MM.1S (cell line): ENCODE data around the gene INPP4B.

ENCODE experiments used
- DNase-seq: peaks from one replicate; pipeline ENCODE4 v3.0.0-alpha.2; 2015
- H2AFZ ChIP-seq: fragments of 300-600 bp; sonication (generic); 2 replicates; pipeline ENCODE4 v1.6.0; 2016; ENCODE audit warnings: antibody characterized with exemption, low read length
- H3F3A ChIP-seq: fragments of 300-600 bp; sonication (generic); 2 replicates; pipeline ENCODE4 v1.6.1; 2016; ENCODE audit warnings: mild to moderate bottlenecking, antibody characterized with exemption, low read length, moderate library complexity, mixed read lengths; ENCODE audit not compliant: insufficient read depth
- H3K27ac ChIP-seq: fragments of 300-600 bp; sonication (generic); 2 replicates; pipeline ENCODE4 v1.5.1; 2016; ENCODE audit warnings: mild to moderate bottlenecking, low read length
- H3K27me3 ChIP-seq: fragments of 300-600 bp; sonication (generic); replicated peaks from 2 replicates; pipeline ENCODE4 v1.6.0; 2016; ENCODE audit warnings: low read length; ENCODE audit not compliant: insufficient read depth
- H3K36me3 ChIP-seq: fragments of 300-600 bp; sonication (generic); replicated peaks from 2 replicates; pipeline ENCODE4 v1.6.1; 2016; ENCODE audit warnings: mild to moderate bottlenecking, low read length, mixed read lengths; ENCODE audit not compliant: insufficient read depth
- H3K4me1 ChIP-seq: fragments of 300-600 bp; sonication (generic); 2 replicates; pipeline ENCODE4 v1.6.1; 2016; ENCODE audit warnings: low read length, mixed read lengths
- H3K4me2 ChIP-seq: fragments of 300-600 bp; sonication (generic); 2 replicates; pipeline ENCODE4 v1.6.0; 2016; ENCODE audit warnings: low read depth, low read length
- H3K4me3 ChIP-seq: fragments of 300-600 bp; sonication (generic); 2 replicates; pipeline ENCODE4 v1.5.1; 2016; ENCODE audit warnings: low read length, mixed read lengths
- H3K79me2 ChIP-seq: fragments of 300-600 bp; sonication (generic); 2 replicates; pipeline ENCODE4 v1.6.1; 2016; ENCODE audit warnings: mixed run types, low read length, mixed read lengths
- H3K9ac ChIP-seq: fragments of 300-600 bp; sonication (generic); 2 replicates; pipeline ENCODE4 v1.6.1; 2016; ENCODE audit warnings: low read length, mixed read lengths
- H3K9me2 ChIP-seq: fragments of 300-600 bp; sonication (generic); replicated peaks from 2 replicates; pipeline ENCODE4 v1.6.1; 2016; ENCODE audit warnings: mild to moderate bottlenecking, low read length, mixed read lengths; ENCODE audit not compliant: insufficient read depth
- H3K9me3 ChIP-seq: fragments of 300-600 bp; sonication (generic); replicated peaks from 2 replicates; pipeline ENCODE4 v1.6.1; 2016; ENCODE audit warnings: mild to moderate bottlenecking, low read length, mixed read lengths; ENCODE audit not compliant: insufficient read depth
- H4K20me1 ChIP-seq: fragments of 300-600 bp; sonication (generic); 2 replicates; pipeline ENCODE4 v1.6.1; 2016; ENCODE audit warnings: mild to moderate bottlenecking, low read length, moderate library complexity, mixed read lengths; ENCODE audit not compliant: insufficient read depth
- EZH2 ChIP-seq: fragments of 300-600 bp; sonication (generic); optimal IDR thresholded peaks from 2 replicates; pipeline ENCODE3; 2017; ENCODE audit warnings: low read depth, mild to moderate bottlenecking, antibody characterized with exemption, low read length, mixed read lengths
- EZH2phosphoT487 ChIP-seq: fragments of 300-600 bp; sonication (generic); IDR thresholded peaks from 2 replicates; pipeline ENCODE4 v1.6.1; 2018; ENCODE audit warnings: antibody characterized with exemption, low read length
- TF ChIP-seq, protein P1 (sequence below): fragments of 300-600 bp; sonication (generic); IDR thresholded peaks from 2 replicates; pipeline ENCODE4 v1.5.1; 2016; ENCODE audit warnings: antibody characterized with exemption, low read length, mixed read lengths

The INPP4B gene

GRCh38 chr4:142361981-142362380 is 484.1 kb downstream of the INPP4B start:
- H3K9me3 ChIP-seq = no peaks in the 10 kb centered on the region
- H3K36me3 ChIP-seq = no peaks in the 10 kb centered on the region
- no peak overlapping the region for H3K27ac ChIP-seq
- no peaks in the 10 kb centered on the region for H3K4me1 ChIP-seq
- no peaks in the 10 kb centered on the region for H3F3A ChIP-seq
- H3K27me3 ChIP-seq = no peaks in the 10 kb centered on the region
- no peak overlapping the region for H3K4me3 ChIP-seq
- H3K4me2 ChIP-seq = no peak overlapping the region
- DNase-seq = no peak
- no peak overlapping the region for H2AFZ ChIP-seq
- no peak overlapping the region for H3K9ac ChIP-seq
- no peaks in the 10 kb centered on the region for H4K20me1 ChIP-seq
- TF ChIP-seq, protein P1, sequence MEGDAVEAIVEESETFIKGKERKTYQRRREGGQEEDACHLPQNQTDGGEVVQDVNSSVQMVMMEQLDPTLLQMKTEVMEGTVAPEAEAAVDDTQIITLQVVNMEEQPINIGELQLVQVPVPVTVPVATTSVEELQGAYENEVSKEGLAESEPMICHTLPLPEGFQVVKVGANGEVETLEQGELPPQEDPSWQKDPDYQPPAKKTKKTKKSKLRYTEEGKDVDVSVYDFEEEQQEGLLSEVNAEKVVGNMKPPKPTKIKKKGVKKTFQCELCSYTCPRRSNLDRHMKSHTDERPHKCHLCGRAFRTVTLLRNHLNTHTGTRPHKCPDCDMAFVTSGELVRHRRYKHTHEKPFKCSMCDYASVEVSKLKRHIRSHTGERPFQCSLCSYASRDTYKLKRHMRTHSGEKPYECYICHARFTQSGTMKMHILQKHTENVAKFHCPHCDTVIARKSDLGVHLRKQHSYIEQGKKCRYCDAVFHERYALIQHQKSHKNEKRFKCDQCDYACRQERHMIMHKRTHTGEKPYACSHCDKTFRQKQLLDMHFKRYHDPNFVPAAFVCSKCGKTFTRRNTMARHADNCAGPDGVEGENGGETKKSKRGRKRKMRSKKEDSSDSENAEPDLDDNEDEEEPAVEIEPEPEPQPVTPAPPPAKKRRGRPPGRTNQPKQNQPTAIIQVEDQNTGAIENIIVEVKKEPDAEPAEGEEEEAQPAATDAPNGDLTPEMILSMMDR = no peak
- TF ChIP-seq EZH2 (no peak), EZH2phosphoT487 (no peak)
- no peaks in the 10 kb centered on the region for H3K79me2 ChIP-seq
- H3K9me2 ChIP-seq = no peaks in the 10 kb centered on the region

DNA sequence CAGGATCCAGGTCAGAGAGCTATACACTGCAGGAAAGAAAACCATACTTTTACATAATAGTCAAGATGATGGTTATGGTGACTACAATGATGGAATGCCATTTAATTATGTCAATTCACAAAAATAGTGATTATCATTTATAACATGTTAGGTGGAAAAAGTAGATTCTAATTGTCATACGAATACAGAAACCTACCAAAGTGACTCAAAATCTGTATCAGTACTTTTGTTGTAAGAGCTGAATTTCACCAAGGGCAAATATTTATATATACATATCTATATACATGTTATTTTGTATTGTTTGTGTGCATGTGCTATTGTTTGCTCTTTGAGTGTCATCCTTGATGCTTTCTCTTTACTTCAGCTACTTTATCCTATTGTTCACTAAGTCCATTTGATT is 485.4 kb downstream of the INPP4B start:
- H4K20me1 ChIP-seq = no peaks in the 10 kb centered on the region
- no peak overlapping the region for H3K9ac ChIP-seq
- H3K79me2 ChIP-seq = no peaks in the 10 kb centered on the region
- H3K36me3 ChIP-seq = no peaks in the 10 kb centered on the region
- no peak overlapping the region for H3K4me3 ChIP-seq
- H3K27me3 ChIP-seq = no peaks in the 10 kb centered on the region
- H3K4me2 ChIP-seq = no peak overlapping the region
- no peaks in the 10 kb centered on the region for H3F3A ChIP-seq
- TF ChIP-seq EZH2phosphoT487 = no peak
- TF ChIP-seq, protein P1 = no peak
- no peak for TF ChIP-seq EZH2
- no peak for DNase-seq
- H3K27ac ChIP-seq = no peak overlapping the region
- no peaks in the 10 kb centered on the region for H3K9me3 ChIP-seq
- H3K4me1 ChIP-seq = no peaks in the 10 kb centered on the region
- H3K9me2 ChIP-seq = no peaks in the 10 kb centered on the region
- no peak overlapping the region for H2AFZ ChIP-seq

DNA sequence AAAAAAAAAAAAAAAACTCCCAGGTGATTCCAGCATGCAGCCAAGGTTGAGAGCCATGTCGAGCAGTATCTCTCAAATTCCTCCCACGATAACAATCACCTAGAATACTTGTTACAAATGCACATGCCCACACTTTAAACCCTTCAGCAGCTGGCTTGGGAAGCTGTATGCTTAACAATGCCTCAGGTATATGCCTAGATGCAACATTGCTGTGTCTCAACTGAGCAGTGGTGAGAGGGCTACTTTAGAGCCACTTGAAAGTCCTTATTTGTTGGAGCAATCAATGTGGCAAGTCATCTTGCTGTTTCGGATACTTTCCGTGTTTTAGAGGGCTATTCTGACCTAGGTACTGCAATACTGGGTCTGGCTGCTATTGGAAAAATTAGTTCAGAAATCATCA is 487.4 kb downstream of the INPP4B start:
- Histone ChIP-seq H3K4me1 (no peaks in the 10 kb centered on the region), H2AFZ (no peak overlapping the region), H3K36me3 (no peaks in the 10 kb centered on the region), H3F3A (no peaks in the 10 kb centered on the region), H3K9me3 (no peaks in the 10 kb centered on the region), H3K4me3 (no peak overlapping the region), H3K9ac (no peak overlapping the region), H3K4me2 (no peak overlapping the region), H3K9me2 (no peaks in the 10 kb centered on the region), H3K79me2 (no peaks in the 10 kb centered on the region), H4K20me1 (no peaks in the 10 kb centered on the region), H3K27ac (no peak overlapping the region), H3K27me3 (no peaks in the 10 kb centered on the region)
- TF ChIP-seq EZH2 (no peak), EZH2phosphoT487 (no peak)
- TF ChIP-seq, protein P1 = no peak
- DNase-seq = no peak

DNA sequence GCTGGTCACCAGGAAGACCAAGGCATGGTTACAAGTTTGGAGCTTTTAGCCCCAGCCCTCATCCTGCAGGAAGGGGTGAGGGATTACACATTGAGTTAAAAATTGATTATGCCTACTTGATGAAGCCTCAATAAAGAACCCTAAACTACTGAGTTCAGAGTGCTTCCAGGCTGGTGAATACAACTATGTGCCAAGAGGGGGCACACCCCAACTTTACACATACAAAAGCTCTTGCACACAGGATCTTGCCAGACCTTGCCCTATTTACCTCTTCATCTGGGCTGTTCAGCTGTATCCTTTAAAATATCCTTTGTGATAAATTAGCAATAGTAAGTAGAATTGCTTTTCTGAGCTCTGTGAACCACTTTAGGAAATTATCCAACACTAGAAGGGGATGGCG is 489.3 kb downstream of the INPP4B start:
- TF ChIP-seq, protein P1 = no peak
- no peak for TF ChIP-seq EZH2phosphoT487
- no peak for TF ChIP-seq EZH2
- Histone ChIP-seq H3K36me3 (no peaks in the 10 kb centered on the region), H3K4me1 (no peaks in the 10 kb centered on the region), H3K4me3 (no peak overlapping the region), H4K20me1 (no peaks in the 10 kb centered on the region), H3K9me3 (no peaks in the 10 kb centered on the region), H3K27ac (no peak overlapping the region), H3K9ac (no peak overlapping the region), H3K9me2 (no peaks in the 10 kb centered on the region), H3F3A (no peaks in the 10 kb centered on the region), H2AFZ (no peak overlapping the region), H3K79me2 (no peaks in the 10 kb centered on the region), H3K27me3 (no peaks in the 10 kb centered on the region), H3K4me2 (no peak overlapping the region)
- DNase-seq = no peak
